Thoracic aorta (tissue), 2 donors: ENCODE results near the gene CELA3A. TPM values are rescaled to one million over a fixed set of nuclear protein-coding genes. Genes with fewer than 3 reads are reported as not detected.
"Not testable (repeated sequence)": the region's sequence is repeated elsewhere in the genome, so short reads cannot be mapped to it uniquely, and the experiment has no call there.

ENCODE experiments used
- ATAC-seq: fragments of 150-250 bp; one replicate; pipeline ENCODE4 v1.8.0; 2017; ENCODE audit warnings: low read depth; ENCODE audit not compliant: insufficient number of reproducible peaks, low FRiP score
- DNase-seq: peaks from one replicate; pipeline ENCODE4 v3.0.0-alpha.2; 2020; ENCODE audit warnings: low spot score
- H3K27ac ChIP-seq, 2 donors: fragments of 200-600 bp; sonication (generic); 1 replicate in 1 of 2; 2 replicates in 1 of 2; pipeline ENCODE4 v1.5.1; 2016; ENCODE audit warnings: mild to moderate bottlenecking in 2 of 2, moderate library complexity in 2 of 2
- H3K27me3 ChIP-seq: fragments of 200-600 bp; sonication (generic); replicated peaks from 2 replicates; pipeline ENCODE4 v1.6.0; 2016; ENCODE audit warnings: mild to moderate bottlenecking; ENCODE audit not compliant: insufficient read depth
- H3K36me3 ChIP-seq: fragments of 200-600 bp; sonication (generic); one replicate; pipeline ENCODE4 v1.5.1; 2016
- H3K4me1 ChIP-seq, 2 donors: fragments of 200-600 bp; sonication (generic); 1 replicate in 1 of 2; 2 replicates in 1 of 2; pipeline versions ENCODE4 v1.5.1 to v1.6.0; 2016; ENCODE audit warnings: low read depth in 2 of 2, mild to moderate bottlenecking in 1 of 2; ENCODE audit not compliant: control insufficient read depth in 1 of 2
- H3K4me3 ChIP-seq: fragments of 200-600 bp; sonication (generic); 2 replicates; pipeline ENCODE4 v1.5.1; 2016; ENCODE audit warnings: mild to moderate bottlenecking
- H3K9me3 ChIP-seq: fragments of 200-600 bp; sonication (generic); 2 replicates; pipeline ENCODE4 v1.5.1; 2016
- total RNA-seq, 2 donors: library from RNA; depleted of rRNA; stranded (reverse); fragments of >200 nt; gene quantifications; one replicate each; pipeline versions ENCODE4 v1.1.0 to v1.2.3, GENCODE V29; 2016

Gene CELA3A
- total RNA-seq, 2 donors from 2014 or later: 2.0 to 6.6 TPM

DNA sequence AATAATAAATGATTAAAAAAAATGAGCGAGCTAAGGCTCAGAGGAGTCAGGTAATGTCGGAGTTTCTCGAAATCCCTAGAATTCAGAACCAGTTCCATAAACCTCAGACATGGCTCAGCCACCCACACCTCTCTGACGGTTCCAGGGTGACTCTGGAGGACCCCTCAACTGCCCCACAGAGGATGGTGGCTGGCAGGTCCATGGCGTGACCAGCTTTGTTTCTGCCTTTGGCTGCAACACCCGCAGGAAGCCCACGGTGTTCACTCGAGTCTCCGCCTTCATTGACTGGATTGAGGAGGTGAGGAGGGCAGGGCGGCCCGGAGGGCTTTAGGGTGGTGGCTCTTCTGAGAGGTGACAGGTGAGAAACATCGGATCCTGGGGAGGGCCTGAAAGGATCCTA lies 15.1 kb upstream of the CELA3A start:
- H3K36me3 ChIP-seq, H3K9me3 ChIP-seq, H3K4me1 ChIP-seq, H3K27me3 ChIP-seq, ATAC-seq, DNase-seq, H3K4me3 ChIP-seq, H3K27ac ChIP-seq: not testable (repeated sequence)

DNA sequence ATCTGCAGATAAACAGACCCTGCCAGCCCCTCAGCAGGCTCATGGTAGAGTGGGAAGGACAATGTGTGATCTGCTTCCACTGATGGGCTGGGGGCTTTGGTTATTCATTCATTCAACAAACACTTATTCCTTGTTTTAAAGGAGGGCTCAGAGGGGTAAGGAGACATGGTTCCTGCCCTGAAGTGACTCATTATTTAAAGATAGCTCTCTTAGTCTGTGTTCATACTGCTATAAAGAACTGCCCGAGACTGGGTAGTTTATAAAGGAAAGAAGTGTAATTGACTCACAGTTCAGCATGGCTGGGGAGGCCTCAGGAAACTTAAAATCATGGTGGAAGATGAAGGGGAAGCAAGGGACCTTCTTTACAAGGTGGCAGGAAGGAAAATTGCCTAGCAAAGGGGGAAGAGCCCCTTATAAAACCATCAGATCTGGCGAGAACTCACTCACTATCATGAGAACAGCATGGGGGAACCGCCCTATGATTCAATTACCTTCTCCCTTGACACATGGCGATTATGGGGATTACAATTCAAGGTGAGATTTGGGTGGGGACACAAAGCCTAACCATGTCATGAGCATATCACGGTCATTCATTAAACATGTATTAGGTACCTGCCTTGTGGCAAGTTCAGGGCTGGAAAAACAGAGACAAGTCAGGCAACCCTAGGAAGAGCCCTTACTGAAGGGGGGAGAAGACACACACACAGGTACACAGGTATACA lies 11.6 kb upstream of the CELA3A start:
- not testable (repeated sequence) for H3K27ac ChIP-seq, H3K36me3 ChIP-seq, ATAC-seq

DNA sequence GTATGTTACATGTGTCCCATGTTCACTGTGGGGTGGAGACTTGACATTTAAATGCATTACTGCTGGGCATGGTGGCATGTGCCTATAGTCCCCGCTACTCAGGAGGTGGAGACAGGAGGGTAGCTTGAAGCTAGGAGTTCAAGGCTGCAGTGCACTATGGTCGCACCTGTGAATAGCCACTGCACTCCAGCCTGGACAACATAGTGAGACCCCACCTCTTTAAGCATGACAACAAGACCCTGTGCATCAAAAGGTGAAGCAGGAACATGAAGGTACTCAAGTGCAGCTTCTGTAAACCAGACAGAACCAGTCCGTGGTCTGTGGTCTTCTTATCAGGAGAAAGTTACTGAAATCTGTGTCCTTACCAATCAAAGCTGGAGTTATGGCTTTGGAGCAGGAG lies 9.3 kb upstream of the CELA3A start:
- not testable (repeated sequence) for H3K9me3 ChIP-seq, H3K4me3 ChIP-seq, H3K27ac ChIP-seq, H3K4me1 ChIP-seq, H3K36me3 ChIP-seq, DNase-seq, H3K27me3 ChIP-seq, ATAC-seq

More for the DNA sequence above, 11.6 kb upstream of the CELA3A start:
- not testable (repeated sequence) for H3K4me1 ChIP-seq, H3K4me3 ChIP-seq, H3K27me3 ChIP-seq, DNase-seq, H3K9me3 ChIP-seq

DNA sequence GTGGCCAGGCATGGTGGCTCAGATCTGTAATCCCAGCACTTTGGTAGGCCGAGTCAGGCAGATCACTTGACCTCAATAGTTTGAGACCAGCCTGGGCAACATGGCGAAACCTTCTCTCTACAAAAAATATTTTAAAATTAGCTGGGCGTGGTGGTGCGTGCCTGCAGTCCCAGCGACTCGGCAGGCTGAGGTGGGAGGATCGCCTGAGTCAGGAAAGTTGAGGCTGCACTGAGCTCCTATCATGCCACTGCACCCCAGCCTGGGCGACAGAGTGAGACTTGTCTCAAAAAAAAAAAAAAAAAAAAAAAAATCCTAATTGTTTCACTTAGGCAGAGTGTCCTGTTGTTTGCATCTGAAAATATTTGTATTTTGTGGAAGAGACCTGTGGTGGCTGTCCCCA lies 6.7 kb upstream of the CELA3A start:
- H3K4me3 ChIP-seq, H3K27ac ChIP-seq, H3K27me3 ChIP-seq, DNase-seq, H3K36me3 ChIP-seq, H3K4me1 ChIP-seq, H3K9me3 ChIP-seq, ATAC-seq: not testable (repeated sequence)

DNA sequence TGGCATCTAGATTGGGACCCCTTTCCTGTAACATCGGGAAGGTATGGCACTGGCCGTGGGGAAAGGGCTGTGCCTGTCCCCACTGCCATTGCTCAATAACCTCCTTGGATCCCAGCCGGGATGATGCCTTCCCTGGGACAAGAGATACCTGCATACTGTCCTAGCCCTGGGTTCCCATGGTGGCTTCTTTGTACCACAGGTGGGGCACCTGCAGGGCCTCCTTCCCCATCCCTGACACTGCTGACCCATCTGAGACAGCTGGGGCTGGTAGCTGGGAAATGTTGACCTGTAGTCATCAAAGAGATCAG lies 4.8 kb upstream of the CELA3A start:
- not testable (repeated sequence) for H3K9me3 ChIP-seq, ATAC-seq, H3K4me3 ChIP-seq, H3K27ac ChIP-seq, DNase-seq, H3K4me1 ChIP-seq, H3K27me3 ChIP-seq, H3K36me3 ChIP-seq

DNA sequence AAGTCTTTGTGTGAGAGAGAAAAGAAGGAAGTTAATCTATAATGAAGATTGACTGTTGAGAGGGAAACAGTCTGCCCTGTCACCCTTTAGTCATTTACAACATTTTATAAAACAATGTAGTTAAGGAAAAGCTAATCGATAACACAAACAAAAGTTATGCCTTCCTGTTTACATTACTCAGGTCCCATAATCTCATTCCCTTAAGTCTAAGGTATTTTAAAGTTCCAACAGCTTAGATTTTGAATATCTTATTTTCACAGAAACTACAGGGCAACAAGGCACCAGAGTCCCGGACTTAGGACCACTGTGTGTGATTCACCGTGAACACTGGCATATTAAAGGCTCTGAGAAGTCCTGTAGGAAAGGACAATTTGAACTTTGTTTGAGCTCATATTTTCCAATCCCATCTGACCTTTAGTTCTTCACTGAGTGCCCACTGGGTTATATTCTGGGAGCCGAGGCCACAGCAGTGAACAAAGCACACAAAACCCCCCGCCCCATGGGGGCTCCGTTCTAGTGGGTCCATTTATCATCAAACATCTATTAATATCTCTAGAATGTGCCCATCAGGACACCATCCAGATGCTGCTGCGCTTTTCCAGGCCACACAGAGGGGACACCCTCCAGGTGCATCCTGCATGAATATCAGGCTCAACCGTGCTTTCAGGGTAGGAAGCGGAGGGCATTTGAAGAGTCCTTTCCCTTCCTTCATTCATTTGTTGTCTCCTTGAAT lies 3.4 kb upstream of the CELA3A start:
- not testable (repeated sequence) for DNase-seq, H3K4me1 ChIP-seq, H3K27me3 ChIP-seq, H3K27ac ChIP-seq, ATAC-seq, H3K4me3 ChIP-seq, H3K36me3 ChIP-seq, H3K9me3 ChIP-seq

DNA sequence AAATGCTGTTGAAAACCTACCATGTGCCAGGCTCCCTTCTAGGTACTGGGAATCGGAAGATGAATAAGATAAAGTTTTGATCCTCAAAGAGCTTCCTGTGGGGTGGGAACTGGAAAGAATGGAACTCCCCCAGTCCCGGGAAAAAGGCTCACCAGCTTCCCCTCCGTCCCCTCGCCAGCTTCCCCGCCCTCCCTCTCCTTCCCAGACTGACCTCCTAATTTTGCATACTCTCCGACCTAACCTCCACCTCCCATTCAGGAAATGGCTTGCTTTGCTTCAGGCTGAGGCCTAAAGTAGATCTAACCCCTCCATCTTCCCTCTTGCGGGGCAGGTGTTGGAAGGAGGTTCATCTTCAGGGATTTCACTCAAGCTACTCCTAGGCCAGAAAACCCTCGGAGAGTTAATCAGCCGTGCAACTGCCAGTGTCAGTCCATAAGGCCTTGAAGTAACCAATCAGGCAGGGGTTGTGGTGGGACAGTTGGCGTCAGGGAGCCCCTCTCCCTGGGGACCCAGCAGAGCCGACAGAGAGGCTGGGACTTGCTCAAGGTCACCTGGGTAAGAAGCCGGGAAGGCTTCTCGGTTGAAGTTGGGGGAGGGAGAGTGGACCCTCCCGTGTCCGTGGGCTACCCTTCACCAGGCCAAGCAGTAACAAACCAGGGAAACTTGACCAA lies 2.7 kb upstream of the CELA3A start:
- not testable (repeated sequence) for ATAC-seq, H3K27ac ChIP-seq, H3K27me3 ChIP-seq, DNase-seq, H3K4me3 ChIP-seq, H3K36me3 ChIP-seq, H3K4me1 ChIP-seq, H3K9me3 ChIP-seq

DNA sequence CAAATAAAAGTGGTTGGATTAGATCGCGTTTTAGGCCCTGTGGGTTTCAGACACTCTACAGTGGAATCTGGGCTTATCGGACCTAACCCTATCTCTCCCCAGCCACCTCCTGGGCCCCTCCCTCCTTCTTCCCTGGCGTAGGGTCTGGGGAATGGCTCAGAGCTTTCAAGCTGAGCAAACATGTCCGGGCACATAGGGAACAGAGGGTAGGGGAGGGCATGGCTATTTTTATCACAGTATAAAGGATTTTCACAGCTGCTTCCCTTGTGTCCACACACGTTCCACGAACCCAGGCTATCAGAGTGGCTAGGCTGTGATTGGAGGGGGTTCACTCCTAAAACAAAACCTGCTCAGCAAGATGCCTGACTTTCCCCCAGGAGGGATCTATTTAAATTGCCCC lies 1.8 kb upstream of the CELA3A start:
- not testable (repeated sequence) for H3K36me3 ChIP-seq, H3K4me1 ChIP-seq, H3K4me3 ChIP-seq, H3K27me3 ChIP-seq, ATAC-seq, H3K27ac ChIP-seq, H3K9me3 ChIP-seq, DNase-seq

DNA sequence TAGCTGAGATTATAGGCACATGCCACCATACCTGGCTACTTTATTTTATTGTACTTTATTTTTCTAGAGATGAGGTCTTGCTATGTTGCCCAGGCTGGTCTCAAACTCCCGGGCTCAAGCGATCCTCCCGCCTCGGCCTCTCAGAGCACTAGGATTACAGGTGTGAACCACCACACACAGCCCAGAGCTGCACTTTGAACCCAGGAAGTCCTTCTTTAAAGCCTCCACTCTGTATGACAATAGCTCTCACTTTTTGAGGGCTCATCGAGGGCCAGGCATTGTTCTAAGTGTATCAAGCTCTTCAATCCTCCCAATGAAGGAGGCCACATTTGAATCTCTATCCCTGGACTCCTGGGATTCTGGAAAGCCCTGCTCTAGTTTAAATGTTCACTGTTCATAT lies 1.0 kb downstream of the CELA3A start:
- H3K4me1 ChIP-seq, H3K27ac ChIP-seq, H3K9me3 ChIP-seq, DNase-seq, H3K27me3 ChIP-seq, H3K36me3 ChIP-seq, ATAC-seq, H3K4me3 ChIP-seq: not testable (repeated sequence)

DNA sequence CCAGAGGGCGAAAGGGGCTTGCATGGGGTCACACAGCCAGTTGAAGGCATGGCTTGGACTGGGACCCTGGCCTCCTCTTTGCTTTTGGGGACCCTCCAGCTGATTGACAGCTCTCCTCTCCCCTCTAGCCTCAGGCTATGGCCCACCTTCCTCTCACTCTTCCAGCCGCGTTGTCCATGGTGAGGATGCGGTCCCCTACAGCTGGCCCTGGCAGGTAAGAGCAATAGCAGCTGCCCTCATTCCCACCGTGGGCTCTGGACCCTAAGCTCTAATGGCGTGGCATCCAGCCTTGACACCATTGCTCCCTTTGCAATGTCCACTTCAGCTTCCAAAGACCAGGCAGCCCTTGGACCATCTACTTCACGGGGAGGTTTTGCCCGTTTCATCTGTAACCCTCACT lies 1.4 kb downstream of the CELA3A start:
- not testable (repeated sequence) for ATAC-seq, DNase-seq, H3K9me3 ChIP-seq, H3K27me3 ChIP-seq, H3K27ac ChIP-seq, H3K36me3 ChIP-seq, H3K4me3 ChIP-seq, H3K4me1 ChIP-seq

DNA sequence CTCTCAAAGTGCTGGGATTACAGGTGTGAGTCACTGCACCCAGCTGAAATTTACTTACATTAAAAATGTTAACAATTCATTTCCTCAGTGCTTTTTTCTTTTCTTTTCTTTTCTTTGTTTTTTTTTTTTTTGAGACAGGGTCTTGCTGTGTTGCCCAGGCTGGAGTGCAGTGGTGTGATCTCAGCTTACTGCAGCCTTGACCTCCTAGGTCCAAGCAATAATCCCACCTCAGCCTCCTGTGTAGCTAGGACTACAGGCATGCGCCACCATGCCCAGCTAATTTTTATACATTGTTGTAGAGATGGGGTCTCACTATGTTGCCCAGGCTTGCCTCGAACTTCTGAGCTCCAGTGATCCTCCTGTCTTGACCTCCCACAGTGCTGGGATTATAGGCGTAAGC lies 2.5 kb downstream of the CELA3A start:
- DNase-seq, H3K36me3 ChIP-seq, H3K9me3 ChIP-seq, H3K27me3 ChIP-seq, ATAC-seq, H3K27ac ChIP-seq, H3K4me1 ChIP-seq, H3K4me3 ChIP-seq: not testable (repeated sequence)
